ENCODE results near the gene LRRC45.

The LRRC45 gene

GRCh38 chr17:81991684-81992305 is 31.3 kb upstream of the LRRC45 start:
- ChIA-PET CTCF (interaction anchor here (0.5 to 1.9 kb wide), 5 partner anchors 28 to 481 kb away, joined by 3 to 12 read pairs (median 7); no protein-coding TSS in a partner anchor), POLR2A (interaction anchor here (0.6 to 1.4 kb wide), 8 partner anchors 12 to 64 kb away, joined by 3 to 4 read pairs (median 3); partner anchors contain the start of genes CENPX, LRRC45 and MAFG)
- peaks cover 7% of the 10 kb centered on the region for H3K4me1 ChIP-seq (ENCODE audit: control insufficient read depth, insufficient read depth, low read length)
- H3K36me3 ChIP-seq (ENCODE audit: control insufficient read depth in 2 of 2, insufficient read depth in 1 of 2, low read length in 2 of 2) = peaks cover 0 to 18% of the 10 kb centered on the region in 2 experiments; a peak in 2 of 3 replicates
- no peak overlapping the region for H3K4me3 ChIP-seq (ENCODE audit: low read depth, low read length)
- TF ChIP-seq ZBTB17 (tag by site-specific recombination; IDR thresholded peaks at IDR 0.05) = peak; percentile 64
- TF ChIP-seq ZBTB20 (tag by site-specific recombination; IDR thresholded peaks at IDR 0.05) = peak; percentile 98
- TF ChIP-seq OSR2 (tag by site-specific recombination; IDR thresholded peaks at IDR 0.05) = peak; percentile 98
- TF ChIP-seq ZNF335 (tag by site-specific recombination; conservative IDR thresholded peaks at IDR 0.05) = 0 out of 2 replicates have a peak, but pooled peaks have one; percentile 37
- TF ChIP-seq, protein P1, sequence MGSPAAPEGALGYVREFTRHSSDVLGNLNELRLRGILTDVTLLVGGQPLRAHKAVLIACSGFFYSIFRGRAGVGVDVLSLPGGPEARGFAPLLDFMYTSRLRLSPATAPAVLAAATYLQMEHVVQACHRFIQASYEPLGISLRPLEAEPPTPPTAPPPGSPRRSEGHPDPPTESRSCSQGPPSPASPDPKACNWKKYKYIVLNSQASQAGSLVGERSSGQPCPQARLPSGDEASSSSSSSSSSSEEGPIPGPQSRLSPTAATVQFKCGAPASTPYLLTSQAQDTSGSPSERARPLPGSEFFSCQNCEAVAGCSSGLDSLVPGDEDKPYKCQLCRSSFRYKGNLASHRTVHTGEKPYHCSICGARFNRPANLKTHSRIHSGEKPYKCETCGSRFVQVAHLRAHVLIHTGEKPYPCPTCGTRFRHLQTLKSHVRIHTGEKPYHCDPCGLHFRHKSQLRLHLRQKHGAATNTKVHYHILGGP (tag by site-specific recombination; IDR thresholded peaks at IDR 0.05) = no peak
- TF ChIP-seq CTCF (tag by site-specific recombination; IDR thresholded peaks at IDR 0.05) = peak; percentile 52
- TF ChIP-seq ZNF423 (tag by site-specific recombination; IDR thresholded peaks at IDR 0.05) = no peak
- TF ChIP-seq ZNF433 (tag by site-specific recombination; IDR thresholded peaks at IDR 0.05; ENCODE audit: low read depth) = no peak
- TF ChIP-seq SP7 (tag by site-specific recombination; IDR thresholded peaks at IDR 0.05) = peak; percentile 50
- TF ChIP-seq ZSCAN30 (tag by site-specific recombination; IDR thresholded peaks at IDR 0.05) = peak; percentile 66; the same call in 1 of the 2 replicates
- TF ChIP-seq ZNF449 (tag by site-specific recombination; IDR thresholded peaks at IDR 0.05) = peak; percentile 83
- peak; percentile 89 for TF ChIP-seq ZIC2 (tag by site-specific recombination; IDR thresholded peaks at IDR 0.05)
- TF ChIP-seq ZBTB21 (tag by site-specific recombination; IDR thresholded peaks at IDR 0.05) = no peak
- TF ChIP-seq, protein P2, sequence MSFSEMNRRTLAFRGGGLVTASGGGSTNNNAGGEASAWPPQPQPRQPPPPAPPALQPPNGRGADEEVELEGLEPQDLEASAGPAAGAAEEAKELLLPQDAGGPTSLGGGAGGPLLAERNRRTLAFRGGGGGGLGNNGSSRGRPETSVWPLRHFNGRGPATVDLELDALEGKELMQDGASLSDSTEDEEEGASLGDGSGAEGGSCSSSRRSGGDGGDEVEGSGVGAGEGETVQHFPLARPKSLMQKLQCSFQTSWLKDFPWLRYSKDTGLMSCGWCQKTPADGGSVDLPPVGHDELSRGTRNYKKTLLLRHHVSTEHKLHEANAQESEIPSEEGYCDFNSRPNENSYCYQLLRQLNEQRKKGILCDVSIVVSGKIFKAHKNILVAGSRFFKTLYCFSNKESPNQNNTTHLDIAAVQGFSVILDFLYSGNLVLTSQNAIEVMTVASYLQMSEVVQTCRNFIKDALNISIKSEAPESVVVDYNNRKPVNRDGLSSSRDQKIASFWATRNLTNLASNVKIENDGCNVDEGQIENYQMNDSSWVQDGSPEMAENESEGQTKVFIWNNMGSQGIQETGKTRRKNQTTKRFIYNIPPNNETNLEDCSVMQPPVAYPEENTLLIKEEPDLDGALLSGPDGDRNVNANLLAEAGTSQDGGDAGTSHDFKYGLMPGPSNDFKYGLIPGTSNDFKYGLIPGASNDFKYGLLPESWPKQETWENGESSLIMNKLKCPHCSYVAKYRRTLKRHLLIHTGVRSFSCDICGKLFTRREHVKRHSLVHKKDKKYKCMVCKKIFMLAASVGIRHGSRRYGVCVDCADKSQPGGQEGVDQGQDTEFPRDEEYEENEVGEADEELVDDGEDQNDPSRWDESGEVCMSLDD (tag by site-specific recombination; IDR thresholded peaks at IDR 0.05) = no peak
- peak; percentile 77; the same call in 1 of the 2 replicates for TF ChIP-seq ZNF660 (tag by site-specific recombination; IDR thresholded peaks at IDR 0.05)
- peak; percentile 41 for TF ChIP-seq KLF1 (tag by site-specific recombination; IDR thresholded peaks at IDR 0.05)
- TF ChIP-seq, protein P3, sequence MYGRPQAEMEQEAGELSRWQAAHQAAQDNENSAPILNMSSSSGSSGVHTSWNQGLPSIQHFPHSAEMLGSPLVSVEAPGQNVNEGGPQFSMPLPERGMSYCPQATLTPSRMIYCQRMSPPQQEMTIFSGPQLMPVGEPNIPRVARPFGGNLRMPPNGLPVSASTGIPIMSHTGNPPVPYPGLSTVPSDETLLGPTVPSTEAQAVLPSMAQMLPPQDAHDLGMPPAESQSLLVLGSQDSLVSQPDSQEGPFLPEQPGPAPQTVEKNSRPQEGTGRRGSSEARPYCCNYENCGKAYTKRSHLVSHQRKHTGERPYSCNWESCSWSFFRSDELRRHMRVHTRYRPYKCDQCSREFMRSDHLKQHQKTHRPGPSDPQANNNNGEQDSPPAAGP (tag by site-specific recombination; IDR thresholded peaks at IDR 0.05) = 0 out of 2 replicates have a peak, but pooled peaks have one; percentile 11
- TF ChIP-seq ZNF121 (tag by site-specific recombination; IDR thresholded peaks at IDR 0.05) = peak; percentile 63; the same call in 1 of the 2 replicates
- TF ChIP-seq ZFP69B (tag by site-specific recombination; IDR thresholded peaks at IDR 0.05) = peak; percentile 63; the same call in 1 of the 2 replicates
- peak; percentile 97 for TF ChIP-seq ZNF600 (tag by site-specific recombination; IDR thresholded peaks at IDR 0.05)
- TF ChIP-seq ZNF692 (tag by site-specific recombination; IDR thresholded peaks at IDR 0.05) = no peak
- peak; percentile 21 for TF ChIP-seq GLIS2 (tag by site-specific recombination; IDR thresholded peaks at IDR 0.05)
- peak; percentile 85 for TF ChIP-seq ZBTB8A (tag by site-specific recombination; IDR thresholded peaks at IDR 0.05)
- peak; percentile 44; the same call in 1 of the 2 replicates for TF ChIP-seq PATZ1 (tag by site-specific recombination; IDR thresholded peaks at IDR 0.05)
- TF ChIP-seq ZNF274 (IDR thresholded peaks at IDR 0.05; ENCODE audit: low read length) = no peak
- no peak for TF ChIP-seq ZNF274 (tag by site-specific recombination; IDR thresholded peaks at IDR 0.05; ENCODE audit: borderline replicate concordance)
- H3K27ac ChIP-seq (ENCODE audit: extremely low read depth, low read depth, low read length) = no peak overlapping the region
- no peaks in the 10 kb centered on the region for H3K9me3 ChIP-seq (ENCODE audit: control insufficient read depth, insufficient read depth, low read depth, low read length)

Measured in HEK293 (cell line).